Fibroblast of skin of scalp (primary cell): Measurements from ENCODE around the gene SOX13.

ENCODE experiments used
- DNase-seq: peaks from one replicate; pipeline ENCODE4 v3.0.0-alpha.2; 2013

Gene SOX13

DNA sequence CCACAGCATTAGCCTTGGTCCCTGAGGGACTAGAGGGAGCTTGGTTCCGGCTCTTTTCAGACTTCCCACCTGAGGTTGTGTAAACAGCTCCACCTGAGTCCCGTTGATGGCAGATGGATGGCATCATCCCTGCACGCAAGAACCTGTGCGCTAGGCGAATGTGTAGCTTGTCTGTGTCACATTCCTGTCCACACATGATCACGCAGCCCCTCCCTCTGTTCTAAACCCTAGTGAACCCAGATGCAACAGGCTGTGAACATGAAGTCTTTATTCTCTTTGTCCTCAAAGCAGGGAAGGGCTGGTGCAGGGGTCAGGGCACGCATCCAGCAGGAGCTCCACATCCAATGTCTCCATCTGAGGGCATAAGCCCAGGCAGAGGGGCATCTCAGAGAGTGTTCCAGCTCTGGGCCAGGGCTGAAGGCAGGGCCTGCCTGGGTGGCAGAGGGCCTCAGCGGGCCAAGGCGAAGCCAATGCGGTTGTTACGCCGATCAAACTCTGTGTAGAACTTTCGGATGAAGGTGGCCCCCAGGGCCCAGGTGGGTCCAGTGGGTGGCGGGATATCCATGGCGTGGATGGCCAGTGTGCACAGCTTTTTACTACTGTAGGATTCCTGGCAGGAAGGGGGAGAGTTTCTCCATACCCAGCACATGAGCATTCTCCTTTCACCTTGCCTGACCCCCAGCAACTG lies 81.8 kb downstream of the SOX13 start:
- DNase-seq: no peak

DNA sequence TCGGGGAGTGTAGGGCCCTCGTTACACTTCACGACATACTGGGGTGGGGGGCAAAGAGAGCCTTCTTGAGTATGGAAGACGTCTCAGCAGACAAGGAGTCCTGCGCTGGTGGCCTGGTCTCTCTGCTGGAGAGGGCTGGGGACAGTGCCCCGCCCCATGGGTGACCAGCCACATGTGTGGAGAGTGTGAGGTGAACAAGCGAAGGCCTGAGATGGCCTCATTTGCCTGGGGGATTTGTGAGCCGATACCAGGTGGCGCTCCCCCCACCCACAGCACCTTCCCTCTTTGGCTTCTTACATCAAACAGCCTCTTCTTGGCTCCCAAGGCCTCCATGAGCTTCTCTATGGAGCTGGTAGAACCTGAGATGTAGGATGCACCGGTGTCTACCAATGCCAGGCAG lies 83.0 kb downstream of the SOX13 start:
- no peak for DNase-seq

DNA sequence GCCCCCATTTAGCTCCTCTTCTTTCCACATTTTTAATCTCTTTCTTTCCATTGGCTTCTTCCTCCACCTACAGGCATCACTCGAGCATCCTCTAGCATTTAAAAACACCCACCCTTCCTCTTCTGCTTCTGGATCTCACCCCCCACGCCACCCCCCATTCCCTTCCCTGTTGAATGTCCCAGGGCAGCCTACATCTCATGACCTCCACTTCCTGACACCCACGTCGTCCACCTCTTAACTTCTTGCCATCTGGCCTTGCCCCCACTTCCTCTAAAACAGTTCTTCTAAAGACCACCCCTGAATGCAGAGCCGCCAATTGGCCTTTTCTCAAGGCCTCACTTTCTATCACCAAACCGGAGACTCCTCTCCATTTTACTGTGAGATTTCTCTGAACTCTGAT lies 85.0 kb downstream of the SOX13 start:
- no peak for DNase-seq

DNA sequence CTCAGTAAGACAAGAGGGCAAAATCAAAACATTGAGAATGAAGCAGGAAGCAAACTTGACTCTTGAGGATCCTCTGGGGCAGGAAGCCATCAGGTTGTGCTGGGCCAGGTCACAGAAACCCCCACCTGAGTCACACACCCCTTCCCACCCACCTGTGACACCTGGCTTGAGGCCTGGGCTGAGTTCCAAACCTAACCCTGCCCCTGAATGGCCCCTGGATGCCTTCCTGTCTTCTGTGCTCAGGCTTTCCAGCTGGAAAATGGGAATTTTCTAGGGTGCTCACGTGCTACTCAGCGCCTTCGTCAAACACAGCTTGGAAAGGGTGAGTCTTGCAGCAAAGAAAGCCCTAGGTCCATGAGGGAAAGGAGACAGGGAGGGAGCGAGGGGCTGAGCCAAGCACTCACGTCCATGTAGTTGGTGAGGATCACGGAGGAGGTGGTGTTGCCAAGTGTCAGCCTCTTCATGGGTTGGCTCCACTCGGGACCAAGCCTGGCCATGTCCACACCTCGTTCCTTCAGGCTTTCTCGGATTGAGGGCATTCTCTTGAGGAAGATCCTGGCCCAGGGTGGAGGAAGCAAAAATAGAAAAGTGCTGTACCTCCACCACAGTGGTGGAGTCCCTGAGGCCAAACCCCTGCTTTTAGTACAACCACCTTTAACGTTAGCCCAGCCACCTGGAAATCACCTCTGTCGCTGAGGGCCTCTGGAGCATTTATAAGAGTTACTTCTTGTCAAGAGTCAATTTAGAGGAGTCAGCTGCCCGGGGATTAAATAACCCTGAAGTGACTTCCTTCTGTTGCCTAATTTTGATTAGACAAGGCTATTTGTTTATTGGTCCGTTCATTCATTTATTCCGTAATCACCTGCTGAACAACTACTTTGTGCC lies 88.9 kb downstream of the SOX13 start:
- DNase-seq: no peak

DNA sequence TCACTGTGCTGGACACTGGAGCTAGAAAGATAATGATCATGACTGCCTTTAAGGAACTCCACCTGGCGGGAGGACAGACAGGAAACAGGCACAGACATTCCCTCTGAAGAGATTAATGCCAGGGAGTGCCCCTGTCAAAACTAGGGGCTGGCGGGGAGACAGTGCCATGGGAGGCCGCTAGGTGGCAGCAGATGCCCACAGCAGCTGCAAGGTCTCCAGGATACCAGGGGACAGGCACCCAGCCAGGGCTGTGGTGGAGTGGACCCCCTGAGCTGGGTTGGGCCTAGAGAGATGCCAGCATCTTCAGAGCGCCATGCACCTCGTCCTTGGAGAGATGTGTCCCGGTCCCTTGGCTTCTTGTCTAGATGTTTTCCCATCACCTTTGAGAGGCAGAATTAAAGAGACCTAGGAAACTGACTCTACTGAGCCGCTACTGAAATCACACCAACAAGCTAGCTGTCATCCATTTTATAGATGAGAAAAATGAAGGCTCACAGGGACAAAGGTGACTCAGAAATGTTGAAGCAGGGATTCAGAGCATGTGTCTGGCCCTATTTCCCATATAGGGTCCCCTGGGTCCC lies 89.7 kb downstream of the SOX13 start:
- peak; percentile 74 for DNase-seq

DNA sequence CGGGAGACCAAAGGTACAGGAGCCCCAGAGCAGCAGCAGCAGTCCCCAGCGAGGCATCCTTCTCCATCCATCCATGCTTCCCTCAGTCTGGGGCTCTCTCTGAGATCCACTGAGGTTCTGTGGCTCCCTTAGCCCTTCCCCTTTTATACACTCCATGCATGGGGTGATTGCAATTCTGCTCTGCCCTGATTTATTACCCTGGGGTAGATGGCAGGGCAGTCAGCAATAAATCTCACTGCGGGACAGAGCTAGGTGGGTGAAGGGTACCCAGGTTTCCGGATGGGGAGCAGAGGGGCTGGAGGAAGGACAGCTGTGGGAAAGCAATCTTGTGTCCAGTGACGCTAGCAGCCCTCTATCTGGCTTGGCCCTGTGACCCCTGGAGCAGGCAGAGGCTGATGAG lies 93.3 kb downstream of the SOX13 start, which contains the start of gene REN:
Gene REN (minus strand): TSS at position 119 of the 400 bp plus-strand sequence. CDS start 44 bp downstream, at position 75.
- DNase-seq: no peak

DNA sequence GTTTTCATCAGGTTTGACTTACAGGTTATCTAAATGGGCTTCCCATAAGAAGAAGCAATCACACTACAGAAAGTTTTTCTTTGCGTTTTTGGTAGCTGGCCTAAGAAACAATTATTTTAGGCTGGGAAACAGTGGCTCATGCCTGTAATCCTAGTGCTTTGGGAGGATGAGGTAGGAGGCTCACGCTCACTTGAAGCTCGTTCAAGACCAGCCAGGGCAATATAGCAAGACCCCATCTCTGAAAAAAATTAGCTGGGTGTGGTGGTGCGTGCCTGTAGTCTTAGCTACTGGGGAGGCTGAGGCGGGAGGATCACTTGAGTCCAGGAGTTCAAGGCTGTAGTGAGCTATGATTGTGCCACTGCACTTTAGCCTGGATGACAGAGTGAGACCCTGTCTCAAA lies 94.8 kb downstream of the SOX13 start:
- no peak for DNase-seq

DNA sequence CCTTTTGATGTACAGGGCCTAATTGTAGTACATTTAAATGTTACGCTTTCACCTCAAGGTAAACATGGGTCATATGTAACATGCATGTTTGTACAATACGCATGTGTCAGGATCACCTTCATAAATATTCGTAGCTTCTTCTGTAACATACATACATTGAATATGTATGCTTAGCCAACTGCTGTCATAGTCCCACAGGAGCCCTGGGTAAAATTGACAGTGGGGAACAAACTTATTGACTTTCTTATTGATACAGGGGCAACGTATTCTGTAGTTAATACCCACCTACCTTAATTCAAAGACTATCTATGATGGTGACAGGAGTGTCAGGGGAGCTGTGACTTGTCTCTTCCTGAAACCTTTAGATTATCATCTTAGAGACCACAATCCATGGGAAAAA lies 96.9 kb downstream of the SOX13 start:
- DNase-seq: no peak

DNA sequence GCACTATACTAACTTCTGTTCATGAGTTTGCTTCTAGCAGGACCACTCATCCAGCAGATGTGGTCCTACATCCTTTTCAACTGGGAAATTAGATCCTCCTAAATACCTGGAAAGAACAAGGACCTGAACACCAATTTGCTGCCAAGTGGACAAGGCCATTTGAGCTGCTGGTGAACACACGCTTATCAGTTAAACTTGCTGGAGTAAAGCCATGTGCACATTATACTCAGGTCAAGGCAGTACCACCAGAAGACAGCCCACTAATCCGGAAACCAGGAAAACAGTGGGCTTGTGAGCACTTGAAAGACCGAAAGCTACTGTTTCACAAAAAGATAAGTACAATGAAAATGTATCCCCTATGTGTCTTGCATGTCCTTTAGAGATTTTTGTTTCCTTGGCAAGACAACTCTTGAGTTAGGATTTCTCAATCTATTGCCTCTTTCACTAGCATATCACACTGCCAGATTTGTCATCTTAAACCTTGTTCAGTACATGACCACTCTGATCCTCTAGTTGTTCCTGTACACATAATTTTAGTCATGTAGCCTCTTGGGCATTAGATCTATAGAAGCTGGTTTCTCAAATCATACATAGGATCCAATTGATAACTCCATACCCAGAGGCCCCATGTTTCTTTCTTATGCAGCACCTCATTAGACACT lies 97.7 kb downstream of the SOX13 start:
- no peak for DNase-seq

DNA sequence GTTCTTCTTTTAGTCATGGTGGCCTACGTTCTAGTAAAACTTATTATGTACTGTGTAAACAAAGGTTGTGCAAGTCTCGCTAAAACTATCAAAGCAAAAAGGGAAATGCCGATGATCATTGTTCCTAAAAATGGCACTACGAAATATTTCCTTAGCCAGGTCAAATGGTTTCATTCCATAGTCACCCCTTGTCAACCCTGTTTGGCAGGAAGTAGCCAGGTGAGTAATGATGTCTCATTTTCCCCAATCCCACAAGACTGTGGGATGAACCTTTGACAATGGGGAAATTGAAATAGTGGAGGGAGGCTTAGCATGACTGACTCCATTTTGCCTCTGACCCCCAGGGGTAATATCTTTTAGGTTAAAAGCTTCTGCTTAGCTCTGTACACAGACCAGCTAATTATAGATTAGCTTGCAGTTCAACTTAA lies 98.8 kb downstream of the SOX13 start:
- DNase-seq: peak; percentile 29

DNA sequence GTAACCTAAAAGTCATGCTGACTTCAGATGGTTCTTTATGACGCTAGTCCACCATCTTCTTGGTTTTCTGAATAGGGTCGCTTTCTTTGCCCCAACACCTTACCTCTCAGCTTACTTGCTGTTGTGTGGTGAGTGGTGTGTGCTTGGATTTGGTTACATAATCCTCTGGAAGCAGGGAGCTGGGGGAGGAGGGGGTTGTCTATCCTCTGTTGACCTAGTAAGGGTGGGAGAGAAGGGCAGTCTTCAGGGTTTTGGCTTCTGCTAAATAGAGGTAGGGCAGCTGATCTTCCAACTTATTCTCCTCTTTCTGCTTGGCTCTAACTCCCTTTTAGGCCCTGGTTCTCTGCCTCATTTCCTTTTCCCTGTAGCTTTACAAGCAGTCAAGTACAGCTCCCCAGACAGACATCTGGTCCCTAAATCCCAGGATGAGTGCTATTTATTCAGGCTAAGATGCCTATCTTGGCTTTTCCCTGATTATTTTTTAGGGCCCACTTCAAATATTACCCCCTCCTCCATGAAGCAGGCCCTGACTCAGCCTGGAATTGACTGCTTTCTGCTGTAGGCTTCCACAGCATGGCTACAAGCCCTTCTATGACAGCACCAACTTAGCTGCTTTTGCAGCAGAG lies 99.6 kb downstream of the SOX13 start:
- no peak for DNase-seq

DNA sequence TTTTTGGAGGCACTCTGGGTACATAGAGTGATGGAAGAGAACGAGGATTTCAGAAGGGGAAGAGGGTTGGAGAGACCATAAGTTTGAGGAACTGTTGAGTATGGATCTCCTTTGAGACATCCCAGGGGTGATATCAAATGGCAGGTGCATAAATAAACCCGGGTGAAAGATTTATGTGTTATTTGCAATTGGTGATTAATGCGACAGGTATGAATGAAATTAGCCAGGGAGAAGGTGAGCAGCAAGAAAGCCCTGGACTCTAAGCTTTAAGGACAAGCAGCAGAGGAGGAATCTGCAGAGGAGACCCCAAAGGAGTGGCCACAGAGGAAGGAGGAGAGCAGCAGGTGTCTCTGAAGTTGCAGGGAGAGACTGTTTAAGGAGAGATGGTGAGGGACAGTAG lies 102.0 kb downstream of the SOX13 start:
- no peak for DNase-seq

DNA sequence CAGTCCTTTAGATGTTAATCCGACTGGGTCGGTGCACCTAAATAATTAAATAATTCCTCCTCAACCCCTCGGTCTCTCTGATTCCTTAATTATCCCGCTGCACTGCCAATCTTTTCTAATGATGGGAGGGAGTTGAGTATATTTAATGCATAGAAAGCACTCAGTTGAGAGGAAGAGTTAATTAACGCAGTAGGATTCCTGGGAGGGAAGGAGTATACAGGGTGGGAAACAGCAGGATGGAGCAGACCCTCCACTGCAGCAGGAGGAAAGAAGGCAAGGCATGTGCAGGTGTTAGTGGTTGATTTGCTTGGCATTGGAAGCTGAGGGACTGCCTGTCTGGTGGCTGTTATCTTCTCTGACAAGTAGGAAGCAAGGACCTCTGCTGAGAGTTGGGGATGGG lies 103.1 kb downstream of the SOX13 start:
- no peak for DNase-seq

DNA sequence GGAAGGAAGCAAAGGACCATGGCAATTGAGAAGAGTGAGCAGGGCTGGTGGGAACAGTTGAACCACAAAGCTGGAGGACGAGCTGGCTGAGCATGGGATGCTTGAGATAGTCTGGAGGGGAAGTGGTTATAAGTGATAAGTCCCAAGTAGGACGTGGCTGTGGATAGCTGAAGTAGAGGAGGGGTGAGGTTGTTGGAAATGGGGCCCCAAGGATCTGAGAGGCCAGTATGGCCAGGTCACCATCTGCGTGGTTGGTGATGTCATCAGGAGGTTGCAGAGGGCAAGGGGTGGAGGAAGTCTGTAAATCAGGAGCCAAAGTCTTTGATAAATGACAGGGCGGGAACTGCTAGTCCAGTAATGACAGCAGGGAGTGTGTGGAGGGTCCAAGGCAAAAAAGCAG lies 104.2 kb downstream of the SOX13 start:
- no peak for DNase-seq
